K562 (cell line): ENCODE measurements around the gene TENM3. TPM values are rescaled to one million over a fixed set of nuclear protein-coding genes. Genes with fewer than 3 reads are reported as not detected.

ENCODE experiments used
- ATAC-seq: fragments of 200-7000 bp; cut with Tn5 transposase; 3 replicates; pipeline ENCODE4 v1.9.1; 2020; ENCODE audit warnings: moderate library complexity
- BruUV-seq: library from RNA; stranded (reverse); fragments of 400-500 nt; replicated peaks from 2 replicates; lab custom pipeline; 2021; lab: Mats Ljungman, UMichigan
- CTCF ChIA-PET: fragments of 300-600 bp; formaldehyde crosslinking; extraction: SDS; loops from one replicate; lab custom pipeline; 2021; ENCODE audit warnings: low intra/inter-chr PET ratio; lab: Yijun Ruan, JAX
- POLR2A ChIA-PET: fragments of 300-600, 350-650 bp; sonication (Branson Sonifier 250); formaldehyde crosslinking; extraction: SDS; loops from one replicate; lab custom pipeline; 2021; ENCODE audit warnings: antibody characterized with exemption, inconsistent platforms; lab: Yijun Ruan, JAX
- DNase-seq, 4 experiments: peaks; one replicate each; pipeline versions ENCODE4 v3.0.0 to v3.0.0-alpha.2; 2011 to 2018; ENCODE audit warnings: low spot score in 3 of 4, mixed read lengths in 3 of 4; ENCODE audit errors: extremely low read depth in 1 of 4
- FAIRE-seq: peaks from 2 replicates; lab custom pipeline; 2011; peaks lifted over from hg19 to GRCh38; lab: Jason Lieb, UNC
- H2AFZ ChIP-seq: 2 replicates; pipeline ENCODE4 v1.6.0; 2011; ENCODE audit warnings: low read depth, low read length, control low read depth, inconsistent platforms
- H3K27ac ChIP-seq: fragments of 200-600 bp; 3 replicates; pipeline ENCODE4 v1.8.0; 2011; ENCODE audit warnings: low read depth, mild to moderate bottlenecking, control low read depth, inconsistent platforms, low read length, moderate library complexity, mixed read lengths; ENCODE audit errors: extremely low read depth
- H3K27me3 ChIP-seq, 2 experiments: fragments of 300-600 bp in 1 of 2; 2 replicates in 1 of 2; 3 replicates in 1 of 2; pipeline versions ENCODE4 v1.6.0 to v1.8.0; 2011; ENCODE audit warnings: inconsistent platforms in 2 of 2, low read length in 2 of 2, mild to moderate bottlenecking in 1 of 2, mixed read lengths in 1 of 2, moderate library complexity in 1 of 2; ENCODE audit not compliant: control insufficient read depth in 2 of 2, insufficient read depth in 2 of 2
- H3K36me3 ChIP-seq: fragments of 300-600 bp; 3 replicates; pipeline ENCODE4 v1.8.0; 2011; ENCODE audit warnings: mild to moderate bottlenecking, low read length, inconsistent platforms; ENCODE audit not compliant: control insufficient read depth, insufficient read depth
- H3K4me1 ChIP-seq, 2 experiments: fragments of 200-600 bp in 1 of 2; replicated peaks in 1 of 2; 2 replicates in 1 of 2; 3 replicates in 1 of 2; pipeline versions ENCODE4 v1.5.1 to v1.8.0; 2011; ENCODE audit warnings: inconsistent platforms in 2 of 2, low read length in 2 of 2, mild to moderate bottlenecking in 1 of 2, mixed read lengths in 1 of 2, moderate library complexity in 1 of 2; ENCODE audit not compliant: control insufficient read depth in 2 of 2, insufficient read depth in 2 of 2
- H3K4me2 ChIP-seq: 2 replicates; pipeline ENCODE4 v1.6.1; 2011; ENCODE audit warnings: low read length, control low read depth, inconsistent platforms, mixed read lengths; ENCODE audit not compliant: insufficient read depth
- H3K4me3 ChIP-seq: fragments of 200-600 bp; sonication (generic), shearing (Covaris generic); 2 replicates; pipeline ENCODE4 v1.5.1; 2016; ENCODE audit warnings: control low read depth, inconsistent platforms
- H3K79me2 ChIP-seq: fragments of 200-600 bp; 3 replicates; pipeline ENCODE4 v1.8.0; 2011; ENCODE audit warnings: low read length, inconsistent platforms; ENCODE audit not compliant: control insufficient read depth, insufficient read depth
- H3K9ac ChIP-seq, 2 experiments: 2 replicates each; pipeline versions ENCODE4 v1.6.0 to v1.6.1; 2011; ENCODE audit warnings: low read depth in 2 of 2, low read length in 2 of 2, control low read depth in 1 of 2, inconsistent platforms in 1 of 2, mild to moderate bottlenecking in 1 of 2, mixed read lengths in 1 of 2; ENCODE audit not compliant: insufficient read depth in 1 of 2
- H3K9me1 ChIP-seq: one replicate; pipeline ENCODE4 v1.6.0; 2011; ENCODE audit warnings: inconsistent platforms, mild to moderate bottlenecking, low read length, moderate library complexity; ENCODE audit not compliant: control insufficient read depth, insufficient read depth
- H3K9me3 ChIP-seq: replicated peaks from 2 replicates; pipeline ENCODE4 v1.5.1; 2011; ENCODE audit warnings: low read depth, low read length, inconsistent platforms; ENCODE audit not compliant: control insufficient read depth, insufficient read depth
- H4K20me1 ChIP-seq: replicated peaks from 2 replicates; pipeline ENCODE4 v1.6.1; 2011; ENCODE audit warnings: low read length, inconsistent platforms, mixed read lengths; ENCODE audit not compliant: control insufficient read depth, insufficient read depth
- CCAR2 ChIP-seq: fragments of 200-400 bp; formaldehyde crosslinking; IDR thresholded peaks from 2 replicates; pipeline ENCODE4 v1.6.1; 2017; ENCODE audit warnings: mild to moderate bottlenecking, low read depth, low read length
- CHD2 ChIP-seq: IDR thresholded peaks from 2 replicates; pipeline ENCODE4 v1.6.1; 2011; ENCODE audit warnings: low read depth, low read length
- HNRNPL ChIP-seq: fragments of 200-400 bp; formaldehyde crosslinking; IDR thresholded peaks from 2 replicates; pipeline ENCODE4 v1.6.1; 2017; ENCODE audit warnings: low read depth, mild to moderate bottlenecking, low read length
- HOMEZ ChIP-seq: fragments of 250-450 bp; sonication (Bioruptor Pico); IDR thresholded peaks from 2 replicates; pipeline ENCODE4 v1.4.0; 2020; ENCODE audit warnings: mild to moderate bottlenecking, moderate library complexity
- IFI16 ChIP-seq: fragments of 250-450 bp; sonication (Bioruptor Pico); IDR thresholded peaks from 2 replicates; pipeline ENCODE4 v2.1.2; 2022; ENCODE audit warnings: mild to moderate bottlenecking, inconsistent platforms
- JUN ChIP-seq, 2 experiments: sonication (generic) in 1 of 2; formaldehyde crosslinking in 1 of 2; IDR thresholded peaks; 2 replicates each; pipeline versions ENCODE4 v1.6.1 to v1.8.0; 2012 to 2022; ENCODE audit warnings: borderline replicate concordance in 2 of 2, mild to moderate bottlenecking in 2 of 2, improper control_type of control experiment in 1 of 2, low read depth in 1 of 2, low read length in 1 of 2, missing genetic modification reagents in 1 of 2
- NFYB ChIP-seq: IDR thresholded peaks from 2 replicates; pipeline ENCODE4 v1.6.1; 2011; ENCODE audit warnings: mild to moderate bottlenecking, moderate library complexity; ENCODE audit not compliant: insufficient read length; ENCODE audit errors: extremely low read depth
- PYGO2 ChIP-seq: fragments of 450-650 bp; IDR thresholded peaks from 2 replicates; pipeline ENCODE4 v1.6.1; 2016; ENCODE audit warnings: mild to moderate bottlenecking, missing genetic modification characterization, moderate library complexity, missing compliant biosample characterization
- SRF ChIP-seq, 2 experiments: fragments of 250-450, 450-650 bp in 1 of 2; sonication (Bioruptor Pico) in 1 of 2; sonication (generic) in 1 of 2; formaldehyde crosslinking; IDR thresholded peaks; 2 replicates each; pipeline versions ENCODE4 v1.5.0 to v1.5.1; 2020 to 2022; ENCODE audit warnings: mild to moderate bottlenecking in 1 of 2, missing genetic modification reagents in 1 of 2
- TRIM28 ChIP-seq: fragments of 450-650 bp; IDR thresholded peaks from 2 replicates; pipeline ENCODE4 v1.6.1; 2017
- ZNF696 ChIP-seq: fragments of 250-450 bp; sonication (Bioruptor Pico); conservative IDR thresholded peaks from 2 replicates; pipeline ENCODE4 v1.4.0; 2020; ENCODE audit warnings: mild to moderate bottlenecking, moderate library complexity
- WGBS: fragments of 100-300 bp; shearing (Covaris generic); methylation state at CpG from one replicate; pipeline ENCODE4 v1.1.6; 2016; ENCODE audit warnings: low coverage, mixed read lengths; ENCODE audit not compliant: insufficient coverage; ENCODE audit errors: missing lambda C conversion rate; 5-methylcytosine and 5-hydroxymethylcytosine counted together
- in situ Hi-C: fragments of 300-500 bp; cut with MboI; formaldehyde crosslinking; loops from 4 replicates; pipeline ENCODE4 v1.15.0; 2018; ENCODE audit warnings: inconsistent platforms, mixed read lengths
- intact Hi-C: fragments of 100-400 bp; cut with micrococcal nuclease; formaldehyde crosslinking; loops from 2 replicates; pipeline ENCODE4 v1.14.2; 2022
- polyA plus RNA-seq, 8 experiments: library from polyadenylated mRNA; depleted of rRNA in 4 of 8; stranded (reverse) in 5 of 8; unstranded in 3 of 8; fragments of >200 nt; fragmentation: Nextera tagmentation in 2 of 8; fragmentation: Illumina TruSeq in 1 of 8; extraction: Ambion mirVana in 2 of 8; extraction: Trizol in 1 of 8; gene quantifications; 2 replicates each; pipeline versions ENCODE4 v1.2.1 to v1.2.3, GENCODE V29; 2011 to 2014; ENCODE audit warnings: inconsistent platforms in 1 of 8, missing spikeins in 1 of 8
- total RNA-seq, 7 experiments: library from RNA; depleted of rRNA in 6 of 7; stranded (reverse); fragments of >200 nt in 6 of 7; fragmentation: Illumina TruSeq in 2 of 7; extraction: Trizol in 2 of 7; gene quantifications; 2 replicates each; pipeline versions ENCODE4 v1.2.1 to v1.2.3, GENCODE V29; 2011 to 2021; ENCODE audit warnings: low replicate concordance in 1 of 7
- TF ChIP-seq, protein P1 (sequence below): fragments of 450-650 bp; conservative IDR thresholded peaks from 2 replicates; pipeline ENCODE4 v1.6.1; 2016; ENCODE audit warnings: missing genetic modification characterization, low read depth, mild to moderate bottlenecking, control low read depth, missing compliant biosample characterization
- TF ChIP-seq, protein P2 (sequence below), 2 experiments: fragments of 450-650 bp; IDR thresholded peaks; 2 replicates each; pipeline ENCODE4 v1.6.1; 2018; ENCODE audit warnings: mild to moderate bottlenecking in 2 of 2, low read depth in 1 of 2; ENCODE audit not compliant: partially characterized antibody in 2 of 2

Gene TENM3
- total and polyA plus RNA-seq, 9 of the 15 experiments (the other 6 are each of a cell fraction or from before 2014, with no cell fraction given): 0.01 to 0.02 TPM; not detected in 7

- TF ChIP-seq, protein P1, sequence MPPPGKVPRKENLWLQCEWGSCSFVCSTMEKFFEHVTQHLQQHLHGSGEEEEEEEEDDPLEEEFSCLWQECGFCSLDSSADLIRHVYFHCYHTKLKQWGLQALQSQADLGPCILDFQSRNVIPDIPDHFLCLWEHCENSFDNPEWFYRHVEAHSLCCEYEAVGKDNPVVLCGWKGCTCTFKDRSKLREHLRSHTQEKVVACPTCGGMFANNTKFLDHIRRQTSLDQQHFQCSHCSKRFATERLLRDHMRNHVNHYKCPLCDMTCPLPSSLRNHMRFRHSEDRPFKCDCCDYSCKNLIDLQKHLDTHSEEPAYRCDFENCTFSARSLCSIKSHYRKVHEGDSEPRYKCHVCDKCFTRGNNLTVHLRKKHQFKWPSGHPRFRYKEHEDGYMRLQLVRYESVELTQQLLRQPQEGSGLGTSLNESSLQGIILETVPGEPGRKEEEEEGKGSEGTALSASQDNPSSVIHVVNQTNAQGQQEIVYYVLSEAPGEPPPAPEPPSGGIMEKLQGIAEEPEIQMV (tag): no peak
- no peak for TF ChIP-seq JUN (IDR thresholded peaks at IDR 0.05; ENCODE audit: borderline replicate concordance, low read depth, low read length)
- no peak for TF ChIP-seq JUN (CRISPR knock-in tag; IDR thresholded peaks at IDR 0.05; ENCODE audit: borderline replicate concordance)
- TF ChIP-seq HOMEZ (CRISPR knock-in tag): no peak
Observed at GRCh38 chr4:182537031-182537795, 294.0 kb downstream of the TENM3 start (continued).

GRCh38 chr4:182538031-182538430 is 294.8 kb downstream of the TENM3 start:
- no peak for DNase-seq
- TF ChIP-seq, protein P2, sequence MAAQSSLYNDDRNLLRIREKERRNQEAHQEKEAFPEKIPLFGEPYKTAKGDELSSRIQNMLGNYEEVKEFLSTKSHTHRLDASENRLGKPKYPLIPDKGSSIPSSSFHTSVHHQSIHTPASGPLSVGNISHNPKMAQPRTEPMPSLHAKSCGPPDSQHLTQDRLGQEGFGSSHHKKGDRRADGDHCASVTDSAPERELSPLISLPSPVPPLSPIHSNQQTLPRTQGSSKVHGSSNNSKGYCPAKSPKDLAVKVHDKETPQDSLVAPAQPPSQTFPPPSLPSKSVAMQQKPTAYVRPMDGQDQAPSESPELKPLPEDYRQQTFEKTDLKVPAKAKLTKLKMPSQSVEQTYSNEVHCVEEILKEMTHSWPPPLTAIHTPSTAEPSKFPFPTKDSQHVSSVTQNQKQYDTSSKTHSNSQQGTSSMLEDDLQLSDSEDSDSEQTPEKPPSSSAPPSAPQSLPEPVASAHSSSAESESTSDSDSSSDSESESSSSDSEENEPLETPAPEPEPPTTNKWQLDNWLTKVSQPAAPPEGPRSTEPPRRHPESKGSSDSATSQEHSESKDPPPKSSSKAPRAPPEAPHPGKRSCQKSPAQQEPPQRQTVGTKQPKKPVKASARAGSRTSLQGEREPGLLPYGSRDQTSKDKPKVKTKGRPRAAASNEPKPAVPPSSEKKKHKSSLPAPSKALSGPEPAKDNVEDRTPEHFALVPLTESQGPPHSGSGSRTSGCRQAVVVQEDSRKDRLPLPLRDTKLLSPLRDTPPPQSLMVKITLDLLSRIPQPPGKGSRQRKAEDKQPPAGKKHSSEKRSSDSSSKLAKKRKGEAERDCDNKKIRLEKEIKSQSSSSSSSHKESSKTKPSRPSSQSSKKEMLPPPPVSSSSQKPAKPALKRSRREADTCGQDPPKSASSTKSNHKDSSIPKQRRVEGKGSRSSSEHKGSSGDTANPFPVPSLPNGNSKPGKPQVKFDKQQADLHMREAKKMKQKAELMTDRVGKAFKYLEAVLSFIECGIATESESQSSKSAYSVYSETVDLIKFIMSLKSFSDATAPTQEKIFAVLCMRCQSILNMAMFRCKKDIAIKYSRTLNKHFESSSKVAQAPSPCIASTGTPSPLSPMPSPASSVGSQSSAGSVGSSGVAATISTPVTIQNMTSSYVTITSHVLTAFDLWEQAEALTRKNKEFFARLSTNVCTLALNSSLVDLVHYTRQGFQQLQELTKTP (IDR thresholded peaks at IDR 0.05; ENCODE audit: low read depth in 1 of 2, partially characterized antibody in 2 of 2): no peak
- TF ChIP-seq IFI16 (CRISPR knock-in tag) (no peak), CHD2 (no peak), TRIM28 (no peak), NFYB (no peak), PYGO2 (no peak), ZNF696 (CRISPR knock-in tag) (no peak), SRF (CRISPR knock-in tag; IDR thresholded peaks at IDR 0.05) (no peak), HNRNPL (no peak), CCAR2 (no peak)

More at GRCh38 chr4:182538031-182538430, 294.8 kb downstream of the TENM3 start:
- Histone ChIP-seq H3K9me1 (no peaks in the 10 kb centered on the region), H3K9ac (no peak overlapping the region), H3K9me3 (no peaks in the 10 kb centered on the region), H3K4me3 (no peak overlapping the region), H3K79me2 (no peaks in the 10 kb centered on the region), H3K4me1 (no peaks in the 10 kb centered on the region), H3K4me2 (no peak overlapping the region), H2AFZ (no peak overlapping the region), H3K27ac (no peak overlapping the region), H4K20me1 (no peaks in the 10 kb centered on the region), H3K36me3 (no peaks in the 10 kb centered on the region), H3K27me3 (no peaks in the 10 kb centered on the region)
- intact Hi-C loops: no loop called here
- no TSS peak for BruUV-seq
- ATAC-seq: no peak
- ChIA-PET POLR2A (no interaction called here), CTCF (no interaction called here)
- in situ Hi-C loops: no loop called here
- 2% methylated on average over 4 of the region's 4 CpGs for WGBS
- no peak for FAIRE-seq
